Myometrial cell (primary cell): ENCODE results near the gene RSRP1. TPM values are rescaled to one million over a fixed set of nuclear protein-coding genes. Genes with fewer than 3 reads are reported as not detected.

Source experiments
- total RNA-seq: library from RNA; depleted of rRNA; stranded (reverse); fragments of >200 nt; gene quantifications from 2 replicates; pipeline ENCODE4 v1.2.3, GENCODE V29; 2015

The RSRP1 gene
- total RNA-seq = 64.3 and 64.7 TPM in 2 replicates

GRCh38 chr1:25247024-25247828 is at the start of gene RSRP1:
Gene RSRP1 (minus strand): TSS chr1:25247454. CDS start chr1:25246963, 491 bp downstream.

DNA sequence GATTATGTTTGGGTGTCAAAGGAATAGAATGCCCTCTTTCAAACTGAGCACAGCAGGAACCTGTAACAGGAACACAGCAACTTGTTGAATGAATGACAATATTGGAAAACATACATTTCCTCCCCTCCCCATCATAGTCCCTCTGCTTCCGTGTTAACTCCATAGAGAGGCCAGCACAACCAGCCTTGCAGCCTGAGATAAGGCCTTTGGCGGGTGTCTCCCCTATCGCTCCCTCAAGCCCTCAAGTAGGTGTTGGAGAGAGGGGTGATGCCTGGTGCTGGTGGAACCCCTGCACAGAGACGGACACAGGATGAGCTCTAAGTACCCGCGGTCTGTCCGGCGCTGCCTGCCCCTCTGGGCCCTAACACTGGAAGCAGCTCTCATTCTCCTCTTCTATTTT is 25.0 kb upstream of the RSRP1 start, which contains the start of gene RHD:
TSS of gene RHD (plus strand) at position 272 of the 400 bp plus-strand sequence. CDS start at position 311, 39 bp downstream.

DNA sequence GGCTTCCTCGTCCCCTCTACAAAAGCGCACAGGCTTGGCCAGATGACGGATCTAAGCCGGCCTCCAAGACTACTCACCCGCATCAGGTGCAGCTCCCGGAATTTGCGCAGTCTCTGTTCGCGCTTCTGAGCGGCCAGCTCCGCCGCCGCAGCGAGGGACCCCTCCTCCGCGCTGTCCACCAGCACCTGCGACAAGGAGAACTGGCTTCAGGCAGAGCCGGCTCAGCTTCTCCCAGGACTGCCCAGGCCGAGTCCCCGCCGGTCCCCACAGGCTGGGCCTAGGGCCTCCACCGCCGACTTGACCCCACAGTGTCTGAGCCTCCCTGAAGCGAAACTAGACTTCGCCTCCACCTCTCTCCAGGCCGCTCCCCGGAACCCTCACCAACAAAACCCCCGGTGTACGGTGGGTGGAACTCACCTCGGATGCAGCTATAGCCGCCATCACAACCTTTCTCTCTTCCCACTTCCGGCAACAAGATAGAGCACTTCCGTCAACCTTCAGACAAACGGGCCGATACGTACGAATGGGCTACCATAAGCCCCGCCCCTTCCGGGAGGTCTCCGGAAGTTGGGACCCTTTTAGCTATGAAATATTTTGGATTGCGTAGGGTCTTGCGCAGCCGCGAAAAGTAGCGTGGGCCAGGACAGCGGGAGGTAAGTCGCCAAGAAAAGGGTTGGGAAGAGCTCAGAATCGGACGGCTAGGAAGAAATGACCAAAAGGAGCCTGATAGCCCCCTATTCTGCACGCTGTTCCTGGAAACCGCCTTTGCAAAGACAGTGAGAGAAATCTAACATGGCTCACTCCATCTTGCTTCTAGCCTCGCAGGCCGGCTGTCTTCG is 15.0 kb downstream of the RSRP1 start, which contains the start of gene SYF2:
TSS of gene SYF2 (minus strand) at position 476 of the 839 bp plus-strand sequence. CDS start at position 441, 35 bp downstream.

Other genes with a start within 250 kb of the RSRP1 start
- gene SYF2, start 15.0 kb downstream of the RSRP1 start, total RNA-seq = 35.4 and 38.6 TPM in 2 replicates
- gene RHD, start 25.1 kb upstream of the RSRP1 start, total RNA-seq = not detected in 2 replicates
- 95.9 and 124 TPM in 2 replicates for gene TMEM50A, start 90.9 kb upstream of the RSRP1 start, total RNA-seq
- 0.53 and 0.58 TPM in 2 replicates for gene RHCE, start 173.4 kb upstream of the RSRP1 start, total RNA-seq
- 12.7 and 12.8 TPM in 2 replicates for gene MACO1, start 183.4 kb upstream of the RSRP1 start, total RNA-seq